ENCODE results near the gene GGT6. TPM values are rescaled to one million over a fixed set of nuclear protein-coding genes. Genes with fewer than 3 reads are reported as not detected.

The GGT6 gene
- polyA plus RNA-seq, 1 of the 3 experiments (the other 2 are of a cell fraction): not detected

GRCh38 chr17:4557626-4558346 is 2.6 kb downstream of the GGT6 start:
- Histone ChIP-seq H3K9ac (no peak overlapping the region), H3K79me2 (ENCODE audit: insufficient read depth) (peaks cover 21% of the 10 kb centered on the region), H3K27me3 (ENCODE audit: insufficient read depth) (no peaks in the 10 kb centered on the region), H2AFZ (ENCODE audit: low read depth) (no peak overlapping the region), H3K9me2 (no peaks in the 10 kb centered on the region), H3K36me3 (replicated peaks in 1 of 2; ENCODE audit: control insufficient read depth in 1 of 2, insufficient read depth in 2 of 2, low read length in 1 of 2) (peaks cover 8 to 9% of the 10 kb centered on the region in 2 experiments), H3K27ac (ENCODE audit: low read depth in 2 of 2, low read length in 1 of 2) (no peak overlapping the region), H4K20me1 (ENCODE audit: insufficient read depth) (no peaks in the 10 kb centered on the region), H3F3A (replicated peaks; ENCODE audit: insufficient read depth) (peaks cover 3% of the 10 kb centered on the region), H3K4me1 (ENCODE audit: control insufficient read depth in 1 of 2, insufficient read depth in 2 of 2, low read depth in 1 of 2, low read length in 1 of 2) (peaks cover 7 to 18% of the 10 kb centered on the region in 2 experiments; a peak in 1 of 4 replicates), H3K4me3 (ENCODE audit: low read depth in 2 of 2, low read length in 1 of 2) (no peak overlapping the region), H3K4me2 (no peak overlapping the region), H3K9me3 (no peaks in the 10 kb centered on the region)
- ChIA-PET POLR2A (interaction anchor here (0.9 kb wide), 1 partner anchor 9 kb away, joined by 3 read pairs; no protein-coding TSS in a partner anchor), CTCF (interaction anchor here (0.7 to 2.1 kb wide), 5 partner anchors 7 to 69 kb away, joined by 3 to 18 read pairs (median 3); no protein-coding TSS in a partner anchor)
- TF ChIP-seq TAF1 (IDR thresholded peaks at IDR 0.05; ENCODE audit: borderline replicate concordance, low read depth, low read length): no peak
- no peak for DNase-seq
- WGBS (ENCODE audit: low lambda C conversion rate): 76% methylated on average over 5 of the region's 6 CpGs

- H3K4me3 ChIP-seq (ENCODE audit: low read depth in 2 of 2, low read length in 1 of 2): no peak overlapping the region
- no peak for TF ChIP-seq RCOR1 (IDR thresholded peaks at IDR 0.05; ENCODE audit: low read length)
- no peak for TF ChIP-seq TAF1 (IDR thresholded peaks at IDR 0.05; ENCODE audit: borderline replicate concordance, low read depth, low read length)
- TF ChIP-seq JUND (IDR thresholded peaks at IDR 0.05): no peak
- TF ChIP-seq MEF2A (IDR thresholded peaks at IDR 0.05; ENCODE audit: borderline replicate concordance, low read depth): no peak
- TF ChIP-seq USF2 (IDR thresholded peaks at IDR 0.05; ENCODE audit: borderline replicate concordance, low read depth, low read length): no peak
- no peak for TF ChIP-seq RFX5 (IDR thresholded peaks at IDR 0.05; ENCODE audit: low read length)
- no peak for TF ChIP-seq RAD21 (IDR thresholded peaks at IDR 0.05; ENCODE audit: low read length)
- no peak for TF ChIP-seq GATA2 (CRISPR knock-in tag; IDR thresholded peaks at IDR 0.05)
- no peak for TF ChIP-seq TCF12 (IDR thresholded peaks at IDR 0.05)
- no peak for TF ChIP-seq ELF1 (IDR thresholded peaks at IDR 0.05)
- no peak for TF ChIP-seq POLR2AphosphoS5 (IDR thresholded peaks at IDR 0.05; ENCODE audit: low read depth, low read length)
- TF ChIP-seq IRF3 (IDR thresholded peaks at IDR 0.05; ENCODE audit: low read depth, low read length): no peak
- TF ChIP-seq RXRA (IDR thresholded peaks at IDR 0.05; ENCODE audit: borderline replicate concordance, low read depth): no peak
- TF ChIP-seq CHD2 (IDR thresholded peaks at IDR 0.05; ENCODE audit: low read length, partially characterized antibody): no peak
- TF ChIP-seq NRF1 (IDR thresholded peaks at IDR 0.05; ENCODE audit: low read depth, low read length): no peak
- no peak for TF ChIP-seq CTCF (IDR thresholded peaks at IDR 0.05)
- TF ChIP-seq NFIC (IDR thresholded peaks at IDR 0.05; ENCODE audit: borderline replicate concordance): no peak
- no peak overlapping the region for H3K9ac ChIP-seq
- no peak overlapping the region for H2AFZ ChIP-seq (ENCODE audit: low read depth)
- H3K4me1 ChIP-seq (ENCODE audit: control insufficient read depth in 1 of 2, insufficient read depth in 2 of 2, low read depth in 1 of 2, low read length in 1 of 2): peaks cover 7 to 18% of the 10 kb centered on the region in 2 experiments; a peak in 1 of 4 replicates
- 83% methylated on average over 4 of the region's 4 CpGs for WGBS (ENCODE audit: low lambda C conversion rate)
- no peaks in the 10 kb centered on the region for H3K9me3 ChIP-seq
- no peaks in the 10 kb centered on the region for H4K20me1 ChIP-seq (ENCODE audit: insufficient read depth)
- peaks cover 8 to 16% of the 10 kb centered on the region in 2 experiments for H3K36me3 ChIP-seq (replicated peaks in 1 of 2; ENCODE audit: control insufficient read depth in 1 of 2, insufficient read depth in 2 of 2, low read length in 1 of 2)
- ChIA-PET CTCF (interaction anchor here (0.7 to 2.1 kb wide), 9 partner anchors 8 to 136 kb away, joined by 3 to 18 read pairs (median 3); no protein-coding TSS in a partner anchor), POLR2A (interaction anchor here (0.9 kb wide), 1 partner anchor 10 kb away, joined by 3 read pairs; no protein-coding TSS in a partner anchor)
- no peak overlapping the region for H3K27ac ChIP-seq (ENCODE audit: low read depth in 2 of 2, low read length in 1 of 2)
- H3F3A ChIP-seq (replicated peaks; ENCODE audit: insufficient read depth): peaks cover 3% of the 10 kb centered on the region
- peaks cover 26% of the 10 kb centered on the region for H3K79me2 ChIP-seq (ENCODE audit: insufficient read depth)
- H3K9me2 ChIP-seq: no peaks in the 10 kb centered on the region
- no peak overlapping the region for H3K4me2 ChIP-seq
- no peak for DNase-seq
- H3K27me3 ChIP-seq (ENCODE audit: insufficient read depth): no peaks in the 10 kb centered on the region
Observed at GRCh38 chr17:4556996-4557395, 3.4 kb downstream of the GGT6 start.

Data from SK-N-SH (cell line).